Choroid plexus epithelial cell (primary cell): ENCODE data around the gene SGIP1.
"Not testable (repeated sequence)": the region's sequence is repeated elsewhere in the genome, so short reads cannot be mapped to it uniquely, and the experiment has no call there.

Experiments used
- DNase-seq: peaks from one replicate; pipeline ENCODE4 v3.0.0-alpha.2; 2010; ENCODE audit warnings: low read depth
- H3K4me3 ChIP-seq: 2 replicates; pipeline ENCODE4 v1.5.1; 2011; ENCODE audit warnings: low read depth, mild to moderate bottlenecking, control low read depth, low read length, moderate library complexity
- CTCF ChIP-seq: conservative IDR thresholded peaks from 2 replicates; pipeline ENCODE4 v1.5.1; 2011; ENCODE audit warnings: low read depth, mild to moderate bottlenecking, control low read depth, inconsistent platforms, low read length, moderate library complexity

SGIP1 gene

GRCh38 chr1:66775646-66776045 is 241.7 kb downstream of the SGIP1 start:
- no peak for TF ChIP-seq CTCF
- DNase-seq = no peak
- H3K4me3 ChIP-seq = no peak overlapping the region

GRCh38 chr1:66777831-66778230 is 243.9 kb downstream of the SGIP1 start:
- no peak overlapping the region for H3K4me3 ChIP-seq
- no peak for TF ChIP-seq CTCF
- no peak for DNase-seq

GRCh38 chr1:66778266-66778665 is 244.3 kb downstream of the SGIP1 start:
- TF ChIP-seq CTCF = no peak
- DNase-seq = no peak
- no peak overlapping the region for H3K4me3 ChIP-seq

GRCh38 chr1:66778969-66779368 is 245.0 kb downstream of the SGIP1 start:
- DNase-seq = no peak
- TF ChIP-seq CTCF = no peak
- H3K4me3 ChIP-seq = no peak overlapping the region

GRCh38 chr1:66779475-66780078 is 245.6 kb downstream of the SGIP1 start:
- TF ChIP-seq CTCF = no peak
- no peak overlapping the region for H3K4me3 ChIP-seq
- no peak for DNase-seq

GRCh38 chr1:66785800-66786199 is 251.8 kb downstream of the SGIP1 start:
- not testable (repeated sequence) for DNase-seq, H3K4me3 ChIP-seq

GRCh38 chr1:66787641-66788040 is 253.7 kb downstream of the SGIP1 start:
- DNase-seq = no peak
- TF ChIP-seq CTCF = no peak
- H3K4me3 ChIP-seq = no peak overlapping the region
